ENCODE data around the gene COMMD6.

The COMMD6 gene

GRCh38 chr13:75511051-75511625, 26.5 kb downstream of the COMMD6 start:
- DNase-seq (ENCODE audit: low spot score in 2 of 2): no peak

GRCh38 chr13:75508002-75508548, 29.6 kb downstream of the COMMD6 start:
- in situ Hi-C loops (cut with MboI; ENCODE audit: low sequenced_read_pairs): no loop called here
- Histone ChIP-seq H3K4me3 (no peak overlapping the region), H3K27me3 (ENCODE audit: low read depth) (0 out of 2 replicates have a peak, but pooled peaks cover 5% of the 10 kb centered on the region), H3K36me3 (replicated peaks) (no peaks in the 10 kb centered on the region), H3K9me3 (no peaks in the 10 kb centered on the region), H3K4me1 (no peaks in the 10 kb centered on the region)
- DNase-seq (ENCODE audit: low spot score in 2 of 2): no peak

More at GRCh38 chr13:75511051-75511625, 26.5 kb downstream of the COMMD6 start:
- Histone ChIP-seq H3K4me3 (no peak overlapping the region), H3K4me1 (no peaks in the 10 kb centered on the region), H3K9me3 (no peaks in the 10 kb centered on the region), H3K27me3 (ENCODE audit: low read depth) (0 out of 2 replicates have a peak, but pooled peaks cover 3% of the 10 kb centered on the region), H3K36me3 (replicated peaks) (no peaks in the 10 kb centered on the region)
- in situ Hi-C loops (cut with MboI; ENCODE audit: low sequenced_read_pairs): no loop called here

DNA sequence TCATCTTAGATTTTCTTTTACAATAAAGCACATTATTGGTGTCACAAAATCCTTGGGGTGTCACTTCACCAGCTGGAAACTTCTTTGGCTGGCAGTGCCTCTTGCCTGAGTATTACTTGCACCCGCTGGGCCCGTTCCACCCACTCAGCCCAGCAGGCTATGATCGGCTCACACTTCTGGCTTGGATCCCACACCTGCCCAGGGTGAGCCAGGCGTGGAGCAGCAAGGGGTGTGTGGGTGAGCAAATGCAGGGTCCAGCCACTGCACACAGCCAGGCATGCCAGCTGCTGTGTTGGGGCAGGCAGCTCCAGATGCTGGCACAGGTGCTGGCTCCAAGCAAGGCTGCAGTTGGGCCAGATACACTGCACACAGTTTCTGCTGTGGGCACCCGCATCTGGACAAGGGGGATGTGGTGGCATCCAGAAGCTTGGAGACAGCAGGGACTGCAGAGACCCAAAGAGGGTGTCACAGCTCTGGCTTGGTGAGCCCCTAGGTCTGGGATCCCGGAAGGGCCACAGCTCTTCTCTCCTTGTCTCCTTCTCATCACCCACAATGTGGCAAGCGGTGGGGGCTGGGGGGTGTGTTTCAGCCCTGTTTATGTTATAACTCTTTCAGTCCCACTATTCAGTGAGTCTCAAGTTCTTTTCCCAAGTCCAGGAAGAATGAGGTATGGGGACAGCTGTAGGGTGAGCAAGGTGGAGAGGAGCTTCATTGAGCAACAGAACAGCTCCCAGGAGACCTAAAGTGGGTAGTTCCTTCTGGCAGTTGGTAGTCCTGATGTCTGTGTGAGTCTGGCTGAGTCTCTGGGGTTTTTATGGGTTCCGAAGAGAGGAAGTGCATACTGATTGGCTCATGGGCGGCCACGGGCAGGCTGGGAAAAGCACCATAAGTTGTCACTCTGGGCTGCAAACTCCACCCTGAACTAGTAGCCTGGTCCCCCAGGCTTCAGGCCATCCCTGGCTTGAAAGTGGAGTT, 30.3 kb downstream of the COMMD6 start:
- 0 out of 2 replicates have a peak, but pooled peaks cover 5% of the 10 kb centered on the region for H3K27me3 ChIP-seq (ENCODE audit: low read depth)
- no peaks in the 10 kb centered on the region for H3K36me3 ChIP-seq (replicated peaks)
- H3K4me3 ChIP-seq: no peak overlapping the region
- H3K9me3 ChIP-seq: no peaks in the 10 kb centered on the region
- H3K4me1 ChIP-seq: no peaks in the 10 kb centered on the region
- in situ Hi-C loops (cut with MboI; ENCODE audit: low sequenced_read_pairs): no loop called here
- DNase-seq (ENCODE audit: low spot score in 2 of 2): no peak

- no peak for DNase-seq (ENCODE audit: low spot score in 2 of 2)
- Histone ChIP-seq H3K4me3 (no peak overlapping the region), H3K27me3 (ENCODE audit: low read depth) (0 out of 2 replicates have a peak, but pooled peaks cover 2% of the 10 kb centered on the region), H3K36me3 (replicated peaks) (no peaks in the 10 kb centered on the region), H3K4me1 (no peaks in the 10 kb centered on the region), H3K9me3 (no peaks in the 10 kb centered on the region)
- in situ Hi-C loops (cut with MboI; ENCODE audit: low sequenced_read_pairs): no loop called here
Observed at GRCh38 chr13:75506018-75506417, 31.6 kb downstream of the COMMD6 start.

GRCh38 chr13:75505327-75505726, 32.3 kb downstream of the COMMD6 start:
- peaks cover 2% of the 10 kb centered on the region; the same call in 1 of the 2 replicates for H3K27me3 ChIP-seq (ENCODE audit: low read depth)
- in situ Hi-C loops (cut with MboI; ENCODE audit: low sequenced_read_pairs): no loop called here
- H3K4me1 ChIP-seq: no peaks in the 10 kb centered on the region
- no peak for DNase-seq (ENCODE audit: low spot score in 2 of 2)
- no peak overlapping the region for H3K4me3 ChIP-seq
- H3K9me3 ChIP-seq: no peaks in the 10 kb centered on the region
- H3K36me3 ChIP-seq (replicated peaks): no peaks in the 10 kb centered on the region

DNA sequence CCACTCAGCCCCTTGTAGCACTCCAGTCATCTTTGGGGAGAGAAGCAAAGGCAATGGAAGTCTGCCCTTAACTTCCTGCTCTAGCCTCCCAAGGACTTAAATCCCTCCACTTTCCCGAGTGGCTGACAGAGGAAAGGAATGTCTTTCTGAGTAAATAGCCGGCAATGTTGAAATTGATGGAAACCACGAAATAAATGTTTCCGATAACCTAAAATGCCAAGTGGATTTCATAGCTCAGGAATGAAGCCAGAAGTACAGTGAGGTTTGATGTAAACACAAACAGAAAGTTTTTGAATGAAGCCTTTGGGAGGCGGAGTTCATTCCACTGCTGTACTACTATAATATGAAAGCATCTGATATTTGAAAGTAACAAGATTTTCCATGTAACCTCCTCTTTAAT, 41.7 kb downstream of the COMMD6 start:
- H3K27me3 ChIP-seq (ENCODE audit: low read depth): peaks cover 5% of the 10 kb centered on the region
- peaks cover 4% of the 10 kb centered on the region for H3K4me1 ChIP-seq
- H3K9me3 ChIP-seq: no peaks in the 10 kb centered on the region
- in situ Hi-C loops (cut with MboI; ENCODE audit: low sequenced_read_pairs): no loop called here
- H3K4me3 ChIP-seq: no peak overlapping the region
- H3K36me3 ChIP-seq (replicated peaks): no peaks in the 10 kb centered on the region
- DNase-seq (ENCODE audit: low spot score in 2 of 2): no peak

DNA sequence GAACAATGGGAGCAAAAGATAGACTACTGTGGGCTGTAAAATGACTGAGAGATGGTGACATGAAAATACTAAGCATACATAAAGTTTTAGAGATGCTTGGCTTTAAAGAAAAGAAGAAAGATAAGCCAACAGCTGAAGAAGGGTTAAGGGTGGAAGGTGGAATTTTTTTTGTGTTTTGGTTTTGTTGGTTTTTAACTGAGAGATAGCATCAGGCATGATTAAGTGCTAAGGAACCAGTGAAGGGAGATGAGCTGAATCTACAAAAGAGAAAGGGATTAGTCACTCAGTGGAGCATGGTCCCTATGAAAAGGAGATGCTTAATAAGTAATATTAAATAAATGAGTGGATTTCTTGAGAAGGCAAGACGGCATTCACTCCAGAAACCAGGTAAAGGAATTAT, 43.1 kb downstream of the COMMD6 start:
- no peak for DNase-seq (ENCODE audit: low spot score in 2 of 2)
- Histone ChIP-seq H3K4me1 (peaks cover 4% of the 10 kb centered on the region), H3K9me3 (no peaks in the 10 kb centered on the region), H3K36me3 (replicated peaks) (no peaks in the 10 kb centered on the region), H3K27me3 (ENCODE audit: low read depth) (peaks cover 5% of the 10 kb centered on the region), H3K4me3 (no peak overlapping the region)
- in situ Hi-C loops (cut with MboI; ENCODE audit: low sequenced_read_pairs): no loop called here

DNA sequence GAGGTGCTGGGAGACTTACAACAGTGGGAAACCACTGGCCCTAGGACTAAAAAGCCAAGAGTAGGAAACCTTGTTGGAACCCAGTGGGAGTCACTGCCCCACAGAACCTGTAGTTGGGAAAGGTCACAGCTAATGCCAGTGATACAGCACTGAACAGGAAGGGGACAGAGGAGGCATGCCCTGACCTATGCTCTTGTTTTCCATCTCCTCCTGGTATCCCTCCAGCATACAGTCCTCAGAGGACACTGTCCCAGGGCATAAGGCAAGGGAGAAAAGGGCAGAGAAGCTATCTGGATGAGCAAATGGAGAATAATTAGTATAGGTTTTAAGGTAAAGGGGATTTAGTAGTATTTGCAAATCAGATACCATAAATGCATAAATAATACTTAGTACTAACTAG, 44.5 kb downstream of the COMMD6 start:
- DNase-seq (ENCODE audit: low spot score in 2 of 2): no peak
- H3K9me3 ChIP-seq: no peaks in the 10 kb centered on the region
- in situ Hi-C loops (cut with MboI; ENCODE audit: low sequenced_read_pairs): no loop called here
- H3K27me3 ChIP-seq (ENCODE audit: low read depth): peaks cover 7% of the 10 kb centered on the region; the same call in 1 of the 2 replicates
- H3K4me1 ChIP-seq: no peaks in the 10 kb centered on the region; the same call in 1 of the 2 replicates
- no peak overlapping the region for H3K4me3 ChIP-seq
- no peaks in the 10 kb centered on the region for H3K36me3 ChIP-seq (replicated peaks)

- in situ Hi-C loops (cut with MboI; ENCODE audit: low sequenced_read_pairs): no loop called here
- Histone ChIP-seq H3K4me3 (no peak overlapping the region), H3K36me3 (replicated peaks) (no peaks in the 10 kb centered on the region), H3K27me3 (ENCODE audit: low read depth) (peaks cover 7% of the 10 kb centered on the region; the same call in 1 of the 2 replicates), H3K4me1 (no peaks in the 10 kb centered on the region), H3K9me3 (no peaks in the 10 kb centered on the region)
- no peak for DNase-seq (ENCODE audit: low spot score in 2 of 2)
Observed at GRCh38 chr13:75492389-75492788, 45.3 kb downstream of the COMMD6 start.

GRCh38 chr13:75491376-75491775, 46.3 kb downstream of the COMMD6 start:
- H3K36me3 ChIP-seq (replicated peaks): no peaks in the 10 kb centered on the region
- H3K4me3 ChIP-seq: no peak overlapping the region
- peaks cover 7% of the 10 kb centered on the region; the same call in 1 of the 2 replicates for H3K27me3 ChIP-seq (ENCODE audit: low read depth)
- DNase-seq (ENCODE audit: low spot score in 2 of 2): no peak
- H3K4me1 ChIP-seq: no peaks in the 10 kb centered on the region
- in situ Hi-C loops (cut with MboI; ENCODE audit: low sequenced_read_pairs): no loop called here
- H3K9me3 ChIP-seq: no peaks in the 10 kb centered on the region

GRCh38 chr13:75489502-75490263, 48.0 kb downstream of the COMMD6 start:
- peaks cover 7% of the 10 kb centered on the region; the same call in 1 of the 2 replicates for H3K27me3 ChIP-seq (ENCODE audit: low read depth)
- in situ Hi-C loops (cut with MboI; ENCODE audit: low sequenced_read_pairs): no loop called here

DNA sequence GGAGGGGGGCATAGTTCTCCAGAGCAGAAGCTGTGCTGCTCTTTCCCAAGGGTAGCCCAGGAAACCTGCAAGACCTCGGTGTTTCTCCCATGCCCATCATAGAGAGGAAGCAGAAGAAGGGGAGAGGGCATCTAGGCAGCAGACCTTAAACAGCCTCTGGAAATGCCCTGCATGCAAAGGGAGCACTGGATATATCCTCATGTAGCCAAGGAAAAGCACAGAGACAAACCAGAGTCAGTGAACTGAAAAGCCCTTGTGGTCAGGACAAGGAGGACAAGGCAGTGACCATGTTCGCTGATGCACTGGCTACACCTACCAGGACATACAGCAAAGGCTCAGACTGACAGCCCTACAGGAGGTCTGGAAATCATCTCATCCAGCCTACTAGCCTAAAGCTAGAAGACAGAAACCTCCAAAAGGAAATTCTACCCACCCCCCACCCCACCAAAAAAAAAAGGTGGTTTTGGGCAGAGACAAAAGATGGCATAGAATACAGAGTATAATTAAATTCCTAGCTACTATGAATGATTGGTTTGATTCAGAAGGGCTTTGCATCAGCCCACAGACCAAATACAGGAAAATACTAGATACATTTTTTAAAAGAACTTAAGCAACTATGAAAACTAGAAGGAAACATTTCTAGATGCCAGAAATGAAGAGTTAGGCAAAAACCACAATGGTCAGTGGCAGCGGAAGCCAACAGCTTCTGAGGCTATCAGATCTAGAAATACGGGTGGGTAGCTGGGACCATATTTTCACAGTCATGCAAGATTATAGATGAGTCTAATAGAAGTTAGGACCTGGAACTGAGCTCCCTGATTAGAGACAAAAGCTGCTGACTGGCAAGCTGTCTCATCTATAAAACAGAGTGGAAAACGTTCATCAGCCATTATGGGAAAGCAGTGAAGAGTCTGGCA, 51.2 kb downstream of the COMMD6 start:
- H3K4me1 ChIP-seq: peaks cover 6% of the 10 kb centered on the region
- in situ Hi-C loops (cut with MboI; ENCODE audit: low sequenced_read_pairs): no loop called here
- H3K4me3 ChIP-seq: no peak overlapping the region
- DNase-seq (ENCODE audit: low spot score in 2 of 2): no peak
- peaks cover 2% of the 10 kb centered on the region; the same call in 1 of the 2 replicates for H3K27me3 ChIP-seq (ENCODE audit: low read depth)
- H3K9me3 ChIP-seq: no peaks in the 10 kb centered on the region
- no peaks in the 10 kb centered on the region for H3K36me3 ChIP-seq (replicated peaks)

More at GRCh38 chr13:75489502-75490263, 48.0 kb downstream of the COMMD6 start:
- Histone ChIP-seq H3K36me3 (replicated peaks) (no peaks in the 10 kb centered on the region), H3K4me3 (no peak overlapping the region), H3K4me1 (peaks cover 6% of the 10 kb centered on the region), H3K9me3 (no peaks in the 10 kb centered on the region)
- no peak for DNase-seq (ENCODE audit: low spot score in 2 of 2)

Measured in HAP-1 (cell line).